OCI-LY1 (cell line): ENCODE results near the gene IL1RAPL1.

Experiments used
- H2AFZ ChIP-seq: fragments of 200-600 bp; sonication (generic), shearing (Covaris generic); 2 replicates; pipeline ENCODE4 v1.6.0; 2014; ENCODE audit warnings: antibody characterized with exemption, mild to moderate bottlenecking, low read length
- H3F3A ChIP-seq: fragments of 200-600 bp; sonication (generic), shearing (Covaris generic); 2 replicates; pipeline ENCODE4 v1.6.0; 2014; ENCODE audit warnings: mild to moderate bottlenecking, antibody characterized with exemption, low read length, moderate library complexity; ENCODE audit not compliant: insufficient read depth
- H3K27ac ChIP-seq: fragments of 200-600 bp; sonication (generic); 2 replicates; pipeline ENCODE4 v1.5.1; 2014; ENCODE audit warnings: low read length, mixed run types, mild to moderate bottlenecking, low read depth; ENCODE audit not compliant: poor library complexity, severe bottlenecking
- H3K27me3 ChIP-seq: fragments of 200-600 bp; sonication (generic); 2 replicates; pipeline ENCODE4 v1.6.0; 2014; ENCODE audit warnings: antibody characterized with exemption, mild to moderate bottlenecking, low read length, moderate library complexity; ENCODE audit not compliant: insufficient read depth
- H3K36me3 ChIP-seq: fragments of 200-600 bp; sonication (generic); 2 replicates; pipeline ENCODE4 v1.6.1; 2014; ENCODE audit warnings: mild to moderate bottlenecking, antibody characterized with exemption, low read length, moderate library complexity, mixed read lengths; ENCODE audit not compliant: insufficient read depth
- H3K4me1 ChIP-seq: fragments of 200-600 bp; sonication (generic); 2 replicates; pipeline ENCODE4 v1.5.1; 2014; ENCODE audit warnings: mild to moderate bottlenecking, low read length, moderate library complexity; ENCODE audit not compliant: insufficient read depth, severe bottlenecking
- H3K4me2 ChIP-seq: fragments of 200-600 bp; sonication (generic), shearing (Covaris generic); 2 replicates; pipeline ENCODE4 v1.6.1; 2014; ENCODE audit warnings: low read length
- H3K4me3 ChIP-seq: fragments of 200-600 bp; sonication (generic); 2 replicates; pipeline ENCODE4 v1.5.1; 2014; ENCODE audit warnings: low read length, low read depth, mild to moderate bottlenecking, mixed read lengths; ENCODE audit not compliant: poor library complexity, severe bottlenecking
- H3K79me2 ChIP-seq: fragments of 200-600 bp; shearing (Covaris generic); 2 replicates; pipeline ENCODE4 v1.6.1; 2016; ENCODE audit warnings: mixed run types, low read length, mixed read lengths; ENCODE audit not compliant: insufficient read depth
- H3K9ac ChIP-seq: fragments of 200-600 bp; sonication (generic), shearing (Covaris generic); 2 replicates; pipeline ENCODE4 v1.6.1; 2014; ENCODE audit warnings: mild to moderate bottlenecking, low read length, mixed read lengths
- H3K9me2 ChIP-seq: fragments of 200-600 bp; sonication (generic), shearing (Covaris generic); 2 replicates; pipeline ENCODE4 v1.6.1; 2014; ENCODE audit warnings: low read depth, mild to moderate bottlenecking, low read length, mixed read lengths
- H3K9me3 ChIP-seq: fragments of 200-600 bp; shearing (Covaris generic); 2 replicates; pipeline ENCODE4 v1.6.1; 2014; ENCODE audit warnings: low read length, mixed read lengths
- H4K20me1 ChIP-seq: fragments of 200-600 bp; sonication (generic), shearing (Covaris generic); 2 replicates; pipeline ENCODE4 v1.6.0; 2016; ENCODE audit warnings: mild to moderate bottlenecking, low read length; ENCODE audit not compliant: insufficient read depth
- CTCF ChIP-seq: fragments of 200-600 bp; sonication (generic), shearing (Covaris generic); IDR thresholded peaks from 2 replicates; pipeline ENCODE4 v1.5.1; 2017; ENCODE audit warnings: mild to moderate bottlenecking, antibody characterized with exemption, low read length, moderate library complexity, mixed read lengths
- EZH2 ChIP-seq: fragments of 200-600 bp; sonication (generic), shearing (Covaris generic); IDR thresholded peaks from 2 replicates; pipeline ENCODE4 v1.8.0; 2017; ENCODE audit warnings: borderline replicate concordance, mixed run types, mild to moderate bottlenecking, antibody characterized with exemption, low read length, moderate library complexity, mixed read lengths

Gene IL1RAPL1

GRCh38 chrX:29922607-29923006 is 1335.4 kb downstream of the IL1RAPL1 start:
- Histone ChIP-seq H2AFZ (no peak overlapping the region), H3K9me3 (no peaks in the 10 kb centered on the region), H3K4me2 (no peak overlapping the region), H3K4me3 (no peak overlapping the region), H3K9ac (no peak overlapping the region), H3F3A (no peaks in the 10 kb centered on the region), H3K36me3 (no peaks in the 10 kb centered on the region), H3K4me1 (no peaks in the 10 kb centered on the region), H4K20me1 (no peaks in the 10 kb centered on the region), H3K27me3 (no peaks in the 10 kb centered on the region), H3K27ac (no peak overlapping the region), H3K79me2 (no peaks in the 10 kb centered on the region), H3K9me2 (no peaks in the 10 kb centered on the region)
- TF ChIP-seq EZH2 (no peak), CTCF (no peak)

- Histone ChIP-seq H3K9me2 (no peaks in the 10 kb centered on the region), H3K4me1 (no peaks in the 10 kb centered on the region)
Measured at GRCh38 chrX:29926056-29926455, 1338.8 kb downstream of the IL1RAPL1 start.

GRCh38 chrX:29926659-29927058 is 1339.4 kb downstream of the IL1RAPL1 start:
- Histone ChIP-seq H3K27ac (no peak overlapping the region), H3K4me1 (no peaks in the 10 kb centered on the region), H3K9ac (no peak overlapping the region), H3K4me2 (no peak overlapping the region), H3K4me3 (no peak overlapping the region), H4K20me1 (no peaks in the 10 kb centered on the region), H3K9me2 (no peaks in the 10 kb centered on the region), H3F3A (no peaks in the 10 kb centered on the region), H3K79me2 (no peaks in the 10 kb centered on the region), H3K27me3 (no peaks in the 10 kb centered on the region), H3K9me3 (no peaks in the 10 kb centered on the region), H2AFZ (no peak overlapping the region), H3K36me3 (no peaks in the 10 kb centered on the region)
- TF ChIP-seq CTCF (no peak), EZH2 (no peak)

More at GRCh38 chrX:29926056-29926455, 1338.8 kb downstream of the IL1RAPL1 start:
- Histone ChIP-seq H2AFZ (no peak overlapping the region), H3K27me3 (no peaks in the 10 kb centered on the region), H3K4me3 (no peak overlapping the region), H3F3A (no peaks in the 10 kb centered on the region), H3K36me3 (no peaks in the 10 kb centered on the region), H3K27ac (no peak overlapping the region), H3K9me3 (no peaks in the 10 kb centered on the region), H3K9ac (no peak overlapping the region), H3K4me2 (no peak overlapping the region), H3K79me2 (no peaks in the 10 kb centered on the region), H4K20me1 (no peaks in the 10 kb centered on the region)
- TF ChIP-seq CTCF (no peak), EZH2 (no peak)
